Stimulated activated CD8-positive, alpha-beta memory T cell treated with anti-CD3 and anti-CD28 coated beads, Interleukin-12 subunit alpha, Interleukin-12 subunit beta, amount 100 ng/mL, for 1 hour (primary cell): ENCODE results near the gene HS3ST6.
"Not testable (repeated sequence)": the region's sequence is repeated elsewhere in the genome, so short reads cannot be mapped to it uniquely, and the experiment has no call there.

Experiments
- DNase-seq: peaks from one replicate; pipeline ENCODE4 v3.0.0-alpha.2; 2020; ENCODE audit warnings: low read depth

HS3ST6 gene

GRCh38 chr16:1946495-1947368 lies 28.5 kb upstream of the HS3ST6 start:
- DNase-seq = no peak

GRCh38 chr16:1945559-1946391 lies 27.6 kb upstream of the HS3ST6 start:
- DNase-seq = no peak

- no peak for DNase-seq
Measured at GRCh38 chr16:1944612-1945199, 26.5 kb upstream of the HS3ST6 start.

GRCh38 chr16:1942810-1943726 lies 24.9 kb upstream of the HS3ST6 start, which contains the start of gene MSRB1:
Gene MSRB1, minus strand, starts transcription at chr16:1943199. Its CDS starts 43 bp downstream, at chr16:1943156.
- DNase-seq = peak; percentile 97

- DNase-seq = no peak
Measured at GRCh38 chr16:1942047-1942809, 24.0 kb upstream of the HS3ST6 start.

GRCh38 chr16:1941162-1942046 lies 23.2 kb upstream of the HS3ST6 start:
- no peak for DNase-seq

GRCh38 chr16:1940273-1941161 lies 22.3 kb upstream of the HS3ST6 start:
- DNase-seq = no peak

GRCh38 chr16:1939833-1940232 lies 21.6 kb upstream of the HS3ST6 start:
- not testable (repeated sequence) for DNase-seq

GRCh38 chr16:1938910-1939309 lies 20.7 kb upstream of the HS3ST6 start:
- no peak for DNase-seq

GRCh38 chr16:1938316-1938715 lies 20.1 kb upstream of the HS3ST6 start:
- DNase-seq = no peak

GRCh38 chr16:1936945-1937479 lies 18.8 kb upstream of the HS3ST6 start:
- no peak for DNase-seq

GRCh38 chr16:1933097-1933661 lies 15.0 kb upstream of the HS3ST6 start:
- no peak for DNase-seq

GRCh38 chr16:1932050-1933028 lies 14.1 kb upstream of the HS3ST6 start:
- no peak for DNase-seq

GRCh38 chr16:1930338-1930720 lies 12.1 kb upstream of the HS3ST6 start:
- no peak for DNase-seq

GRCh38 chr16:1929578-1930337 lies 11.5 kb upstream of the HS3ST6 start:
- DNase-seq = peak; percentile 90

- no peak for DNase-seq
Measured at GRCh38 chr16:1929105-1929504, 10.9 kb upstream of the HS3ST6 start.
